ENCODE results near the gene COL4A1.

Gene COL4A1

GRCh38 chr13:110237875-110238817 lies 68.8 kb downstream of the COL4A1 start:
- Histone ChIP-seq H3K36me3 (ENCODE audit: control insufficient read depth, insufficient read depth, low read length) (no peaks in the 10 kb centered on the region), H3K9ac (ENCODE audit: low read length) (no peak overlapping the region), H3K9me3 (ENCODE audit: control insufficient read depth, low read length) (no peaks in the 10 kb centered on the region), H3K4me1 (ENCODE audit: control insufficient read depth, insufficient read depth, low read length) (peaks cover 6% of the 10 kb centered on the region), H3K4me3 (ENCODE audit: low read length) (no peak overlapping the region), H3K27me3 (ENCODE audit: control insufficient read depth, insufficient read depth, low read length) (no peaks in the 10 kb centered on the region)

- no peaks in the 10 kb centered on the region for H3K9me3 ChIP-seq (ENCODE audit: control insufficient read depth, low read length)
- no peak overlapping the region for H3K4me3 ChIP-seq (ENCODE audit: low read length)
- no peaks in the 10 kb centered on the region for H3K36me3 ChIP-seq (ENCODE audit: control insufficient read depth, insufficient read depth, low read length)
- H3K9ac ChIP-seq (ENCODE audit: low read length) = no peak overlapping the region
- H3K4me1 ChIP-seq (ENCODE audit: control insufficient read depth, insufficient read depth, low read length) = peaks cover 6% of the 10 kb centered on the region
- no peaks in the 10 kb centered on the region for H3K27me3 ChIP-seq (ENCODE audit: control insufficient read depth, insufficient read depth, low read length)
These were observed 70.1 kb downstream of the COL4A1 start for GRCh38 chr13:110236831-110237261.

- no peaks in the 10 kb centered on the region for H3K36me3 ChIP-seq (ENCODE audit: control insufficient read depth, insufficient read depth, low read length)
- H3K4me3 ChIP-seq (ENCODE audit: low read length) = no peak overlapping the region
- peaks cover 6% of the 10 kb centered on the region for H3K4me1 ChIP-seq (ENCODE audit: control insufficient read depth, insufficient read depth, low read length)
- H3K27me3 ChIP-seq (ENCODE audit: control insufficient read depth, insufficient read depth, low read length) = no peaks in the 10 kb centered on the region
- no peak overlapping the region for H3K9ac ChIP-seq (ENCODE audit: low read length)
- H3K9me3 ChIP-seq (ENCODE audit: control insufficient read depth, low read length) = no peaks in the 10 kb centered on the region
These were observed 70.5 kb downstream of the COL4A1 start for GRCh38 chr13:110236431-110236830.

- no peaks in the 10 kb centered on the region for H3K27me3 ChIP-seq (ENCODE audit: control insufficient read depth, insufficient read depth, low read length)
- no peak overlapping the region for H3K9ac ChIP-seq (ENCODE audit: low read length)
- no peak overlapping the region for H3K4me3 ChIP-seq (ENCODE audit: low read length)
- H3K4me1 ChIP-seq (ENCODE audit: control insufficient read depth, insufficient read depth, low read length) = peaks cover 6% of the 10 kb centered on the region
- no peaks in the 10 kb centered on the region for H3K36me3 ChIP-seq (ENCODE audit: control insufficient read depth, insufficient read depth, low read length)
- H3K9me3 ChIP-seq (ENCODE audit: control insufficient read depth, low read length) = no peaks in the 10 kb centered on the region
These were observed 72.4 kb downstream of the COL4A1 start for GRCh38 chr13:110234532-110234931.

GRCh38 chr13:110233951-110234280 lies 73.0 kb downstream of the COL4A1 start:
- H3K27me3 ChIP-seq (ENCODE audit: control insufficient read depth, insufficient read depth, low read length) = no peaks in the 10 kb centered on the region
- no peaks in the 10 kb centered on the region for H3K9me3 ChIP-seq (ENCODE audit: control insufficient read depth, low read length)
- no peaks in the 10 kb centered on the region for H3K36me3 ChIP-seq (ENCODE audit: control insufficient read depth, insufficient read depth, low read length)
- H3K4me3 ChIP-seq (ENCODE audit: low read length) = no peak overlapping the region
- H3K9ac ChIP-seq (ENCODE audit: low read length) = no peak overlapping the region
- peaks cover 6% of the 10 kb centered on the region for H3K4me1 ChIP-seq (ENCODE audit: control insufficient read depth, insufficient read depth, low read length)

- H3K9ac ChIP-seq (ENCODE audit: low read length) = no peak overlapping the region
- no peaks in the 10 kb centered on the region for H3K27me3 ChIP-seq (ENCODE audit: control insufficient read depth, insufficient read depth, low read length)
- H3K4me3 ChIP-seq (ENCODE audit: low read length) = no peak overlapping the region
- no peaks in the 10 kb centered on the region for H3K36me3 ChIP-seq (ENCODE audit: control insufficient read depth, insufficient read depth, low read length)
- no peaks in the 10 kb centered on the region for H3K9me3 ChIP-seq (ENCODE audit: control insufficient read depth, low read length)
- H3K4me1 ChIP-seq (ENCODE audit: control insufficient read depth, insufficient read depth, low read length) = peaks cover 6% of the 10 kb centered on the region
These were observed 73.6 kb downstream of the COL4A1 start for GRCh38 chr13:110233181-110233950.

- H3K4me3 ChIP-seq (ENCODE audit: low read length) = no peak overlapping the region
- no peak overlapping the region for H3K9ac ChIP-seq (ENCODE audit: low read length)
- H3K27me3 ChIP-seq (ENCODE audit: control insufficient read depth, insufficient read depth, low read length) = no peaks in the 10 kb centered on the region
- H3K4me1 ChIP-seq (ENCODE audit: control insufficient read depth, insufficient read depth, low read length) = peaks cover 6% of the 10 kb centered on the region
- no peaks in the 10 kb centered on the region for H3K36me3 ChIP-seq (ENCODE audit: control insufficient read depth, insufficient read depth, low read length)
- no peaks in the 10 kb centered on the region for H3K9me3 ChIP-seq (ENCODE audit: control insufficient read depth, low read length)
These were observed 74.2 kb downstream of the COL4A1 start for GRCh38 chr13:110232756-110233155.

GRCh38 chr13:110232142-110232541 lies 74.8 kb downstream of the COL4A1 start:
- Histone ChIP-seq H3K36me3 (ENCODE audit: control insufficient read depth, insufficient read depth, low read length) (no peaks in the 10 kb centered on the region), H3K27me3 (ENCODE audit: control insufficient read depth, insufficient read depth, low read length) (no peaks in the 10 kb centered on the region), H3K9me3 (ENCODE audit: control insufficient read depth, low read length) (no peaks in the 10 kb centered on the region), H3K9ac (ENCODE audit: low read length) (no peak overlapping the region), H3K4me1 (ENCODE audit: control insufficient read depth, insufficient read depth, low read length) (peaks cover 3% of the 10 kb centered on the region), H3K4me3 (ENCODE audit: low read length) (no peak overlapping the region)

GRCh38 chr13:110231348-110232047 lies 75.5 kb downstream of the COL4A1 start:
- no peaks in the 10 kb centered on the region for H3K36me3 ChIP-seq (ENCODE audit: control insufficient read depth, insufficient read depth, low read length)
- H3K9ac ChIP-seq (ENCODE audit: low read length) = no peak overlapping the region
- no peak overlapping the region for H3K4me3 ChIP-seq (ENCODE audit: low read length)
- no peaks in the 10 kb centered on the region for H3K27me3 ChIP-seq (ENCODE audit: control insufficient read depth, insufficient read depth, low read length)
- H3K4me1 ChIP-seq (ENCODE audit: control insufficient read depth, insufficient read depth, low read length) = no peaks in the 10 kb centered on the region
- no peaks in the 10 kb centered on the region for H3K9me3 ChIP-seq (ENCODE audit: control insufficient read depth, low read length)

GRCh38 chr13:110230661-110231347 lies 76.2 kb downstream of the COL4A1 start:
- H3K4me3 ChIP-seq (ENCODE audit: low read length) = no peak overlapping the region
- no peak overlapping the region for H3K9ac ChIP-seq (ENCODE audit: low read length)
- H3K4me1 ChIP-seq (ENCODE audit: control insufficient read depth, insufficient read depth, low read length) = no peaks in the 10 kb centered on the region
- H3K9me3 ChIP-seq (ENCODE audit: control insufficient read depth, low read length) = no peaks in the 10 kb centered on the region
- H3K36me3 ChIP-seq (ENCODE audit: control insufficient read depth, insufficient read depth, low read length) = no peaks in the 10 kb centered on the region
- no peaks in the 10 kb centered on the region for H3K27me3 ChIP-seq (ENCODE audit: control insufficient read depth, insufficient read depth, low read length)

GRCh38 chr13:110229905-110230563 lies 76.9 kb downstream of the COL4A1 start:
- Histone ChIP-seq H3K4me1 (ENCODE audit: control insufficient read depth, insufficient read depth, low read length) (no peaks in the 10 kb centered on the region), H3K9ac (ENCODE audit: low read length) (no peak overlapping the region), H3K27me3 (ENCODE audit: control insufficient read depth, insufficient read depth, low read length) (no peaks in the 10 kb centered on the region), H3K36me3 (ENCODE audit: control insufficient read depth, insufficient read depth, low read length) (no peaks in the 10 kb centered on the region), H3K4me3 (ENCODE audit: low read length) (no peak overlapping the region), H3K9me3 (ENCODE audit: control insufficient read depth, low read length) (no peaks in the 10 kb centered on the region)
